ENCODE results near the gene FGFBP3.
"Not testable (repeated sequence)": the region's sequence is repeated elsewhere in the genome, so short reads cannot be mapped to it uniquely, and the experiment has no call there.

FGFBP3 gene

GRCh38 chr10:91901784-91902677, 7.3 kb downstream of the FGFBP3 start:
- DNase-seq = peak; percentile 54

GRCh38 chr10:91897421-91897820, 11.9 kb downstream of the FGFBP3 start:
- DNase-seq (no peak), ATAC-seq (no peak)

More at GRCh38 chr10:91901784-91902677, 7.3 kb downstream of the FGFBP3 start:
- peak; percentile 99 for ATAC-seq

GRCh38 chr10:91896212-91896756, 13.0 kb downstream of the FGFBP3 start:
- no peak for ATAC-seq

GRCh38 chr10:91894261-91894685, 15.0 kb downstream of the FGFBP3 start:
- not testable (repeated sequence) for DNase-seq, ATAC-seq

More at GRCh38 chr10:91896212-91896756, 13.0 kb downstream of the FGFBP3 start:
- no peak for DNase-seq

- DNase-seq (no peak), ATAC-seq (no peak)
Observed at GRCh38 chr10:91893051-91893450, 16.2 kb downstream of the FGFBP3 start.

GRCh38 chr10:91891125-91892001, 17.9 kb downstream of the FGFBP3 start:
- ATAC-seq (no peak), DNase-seq (no peak)

- peak; percentile 75 for ATAC-seq
- peak; percentile 31 for DNase-seq
Observed at GRCh38 chr10:91887272-91888076, 21.8 kb downstream of the FGFBP3 start.

- no peak for ATAC-seq
Observed at GRCh38 chr10:91886954-91887271, 22.4 kb downstream of the FGFBP3 start.

GRCh38 chr10:91885362-91886079, 23.8 kb downstream of the FGFBP3 start:
- no peak for DNase-seq
- ATAC-seq = no peak

More at GRCh38 chr10:91886954-91887271, 22.4 kb downstream of the FGFBP3 start:
- no peak for DNase-seq

- no peak for ATAC-seq
- no peak for DNase-seq
Observed at GRCh38 chr10:91884536-91884935, 24.8 kb downstream of the FGFBP3 start.

GRCh38 chr10:91883549-91884444, 25.5 kb downstream of the FGFBP3 start:
- DNase-seq (no peak), ATAC-seq (no peak)

GRCh38 chr10:91880310-91880709, 29.0 kb downstream of the FGFBP3 start:
- no peak for DNase-seq
- ATAC-seq = no peak

GRCh38 chr10:91879515-91880170, 29.6 kb downstream of the FGFBP3 start:
- no peak for DNase-seq
- no peak for ATAC-seq

- DNase-seq = no peak
- peak; percentile 55 for ATAC-seq
Observed at GRCh38 chr10:91875779-91876178, 33.5 kb downstream of the FGFBP3 start.

- DNase-seq (no peak), ATAC-seq (no peak)
Observed at GRCh38 chr10:91875156-91875555, 34.1 kb downstream of the FGFBP3 start.

GRCh38 chr10:91865562-91866081, 43.7 kb downstream of the FGFBP3 start:
- DNase-seq (no peak), ATAC-seq (no peak)

GRCh38 chr10:91864744-91865143, 44.5 kb downstream of the FGFBP3 start:
- peak; percentile 43 for ATAC-seq

GRCh38 chr10:91864099-91864498, 45.2 kb downstream of the FGFBP3 start:
- no peak for DNase-seq

More at GRCh38 chr10:91864744-91865143, 44.5 kb downstream of the FGFBP3 start:
- no peak for DNase-seq

GRCh38 chr10:91860885-91861284, 48.4 kb downstream of the FGFBP3 start:
- ATAC-seq (no peak), DNase-seq (no peak)

More at GRCh38 chr10:91864099-91864498, 45.2 kb downstream of the FGFBP3 start:
- ATAC-seq = no peak
